HCT116 (cell line): Measurements from ENCODE around the gene KLK13. TPM values are rescaled to one million over a fixed set of nuclear protein-coding genes. Genes with fewer than 3 reads are reported as not detected.

ENCODE experiments used
- ATAC-seq: fragments of 200-7000 bp; cut with Tn5 transposase; 2 replicates; pipeline ENCODE4 v1.9.1; 2020; ENCODE audit warnings: mild to moderate bottlenecking, moderate library complexity
- BruUV-seq: library from RNA; stranded (reverse); fragments of 400-500 nt; replicated peaks from 2 replicates; lab custom pipeline; 2021; lab: Mats Ljungman, UMichigan
- CTCF ChIA-PET: fragments of 300-600 bp; sonication (Branson Sonifier 250); formaldehyde crosslinking; loops from one replicate; lab custom pipeline; 2021; ENCODE audit warnings: antibody characterized with exemption; lab: Charles Lee
- POLR2A ChIA-PET: fragments of 300-600, 350-600 bp; sonication (Branson Sonifier 250); formaldehyde crosslinking; loops from one replicate; lab custom pipeline; 2021; ENCODE audit warnings: antibody characterized with exemption; lab: Charles Lee
- RAD21 ChIA-PET, 2 experiments: fragments of 300-600 bp; sonication (Branson Sonifier 250); formaldehyde crosslinking; loops; one replicate each; lab custom pipeline; 2023; ENCODE audit warnings: low total read pairs in 2 of 2; ENCODE audit not compliant: uncharacterized antibody in 2 of 2, unreplicated experiment in 2 of 2, low non-redundant PET in 1 of 2; lab: Charles Lee
- DNase-seq: peaks from one replicate; pipeline ENCODE4 v3.0.0-alpha.2; 2010; ENCODE audit warnings: low read depth, low spot score
- H2AFZ ChIP-seq: fragments of 200-600 bp; shearing (Covaris generic), sonication (generic); 2 replicates; pipeline ENCODE4 v1.6.1; 2017; ENCODE audit warnings: low read depth, mixed run types, mixed read lengths, antibody characterized with exemption, low read length; ENCODE audit not compliant: poor library complexity, severe bottlenecking
- H3K27ac ChIP-seq: 2 replicates; pipeline ENCODE4 v1.5.1; 2012; ENCODE audit warnings: low read depth, low read length
- H3K27me3 ChIP-seq: fragments of 200-600 bp; sonication (generic); 2 replicates; pipeline ENCODE4 v1.6.1; 2016; ENCODE audit warnings: mixed run types, low read length, mixed read lengths; ENCODE audit not compliant: insufficient read depth
- H3K36me3 ChIP-seq, 2 experiments: fragments of 200-500 bp in 1 of 2; fragments of 200-600 bp in 1 of 2; sonication (Bioruptor generic) in 1 of 2; sonication (generic) in 1 of 2; 2 replicates each; pipeline versions ENCODE4 v1.5.1 to v1.6.1; 2014 to 2016; ENCODE audit warnings: low read length in 2 of 2, inconsistent platforms in 1 of 2, mixed read lengths in 1 of 2, mixed run types in 1 of 2; ENCODE audit not compliant: insufficient read depth in 2 of 2, control insufficient read depth in 1 of 2
- H3K4me1 ChIP-seq, 2 experiments: fragments of 200-600 bp in 1 of 2; sonication (generic) in 1 of 2; 2 replicates each; pipeline versions ENCODE4 v1.5.1 to v1.6.1; 2012 to 2017; ENCODE audit warnings: low read length in 2 of 2, inconsistent platforms in 1 of 2, mild to moderate bottlenecking in 1 of 2, mixed read lengths in 1 of 2, mixed run types in 1 of 2, moderate library complexity in 1 of 2; ENCODE audit not compliant: insufficient read depth in 2 of 2, control insufficient read depth in 1 of 2
- H3K4me2 ChIP-seq: fragments of 200-600 bp; sonication (generic); 2 replicates; pipeline ENCODE4 v1.6.1; 2017; ENCODE audit warnings: mixed run types, low read length, mixed read lengths
- H3K4me3 ChIP-seq, 2 experiments: fragments of 200-600 bp in 1 of 2; sonication (generic) in 1 of 2; replicated peaks in 1 of 2; 2 replicates each; pipeline ENCODE4 v1.5.1; 2011 to 2016; ENCODE audit warnings: low read length in 2 of 2, control low read depth in 1 of 2, low read depth in 1 of 2, mild to moderate bottlenecking in 1 of 2, mixed read lengths in 1 of 2, mixed run types in 1 of 2
- H3K79me2 ChIP-seq: fragments of 200-600 bp; sonication (generic); 2 replicates; pipeline ENCODE4 v1.6.1; 2017; ENCODE audit warnings: mild to moderate bottlenecking, mixed run types, low read length, moderate library complexity, mixed read lengths; ENCODE audit not compliant: insufficient read depth
- H3K9ac ChIP-seq: fragments of 200-600 bp; sonication (generic); 2 replicates; pipeline ENCODE4 v1.6.1; 2016; ENCODE audit warnings: low read length, mixed read lengths
- H3K9me2 ChIP-seq: fragments of 200-600 bp; sonication (generic), shearing (Covaris generic); 2 replicates; pipeline ENCODE4 v1.6.1; 2017; ENCODE audit warnings: mixed run types, mild to moderate bottlenecking, moderate library complexity; ENCODE audit not compliant: insufficient read depth
- H3K9me3 ChIP-seq, 2 experiments: fragments of 200-500 bp in 1 of 2; fragments of 200-600 bp in 1 of 2; sonication (Bioruptor generic) in 1 of 2; sonication (generic) in 1 of 2; 2 replicates each; pipeline ENCODE4 v1.6.1; 2014 to 2017; ENCODE audit warnings: low read length in 2 of 2, mixed read lengths in 2 of 2, inconsistent platforms in 1 of 2, low read depth in 1 of 2, mild to moderate bottlenecking in 1 of 2, mixed run types in 1 of 2, moderate library complexity in 1 of 2; ENCODE audit not compliant: control insufficient read depth in 1 of 2, insufficient read depth in 1 of 2
- H4K20me1 ChIP-seq: fragments of 200-600 bp; sonication (generic), shearing (Covaris generic); 2 replicates; pipeline ENCODE4 v1.6.1; 2017; ENCODE audit warnings: mixed run types, mild to moderate bottlenecking, moderate library complexity; ENCODE audit not compliant: insufficient read depth
- CBX3 ChIP-seq: IDR thresholded peaks from 2 replicates; pipeline ENCODE4 v1.6.1; 2012; ENCODE audit warnings: low read depth
- CEBPB ChIP-seq: IDR thresholded peaks from 2 replicates; pipeline ENCODE4 v1.6.1; 2012; ENCODE audit warnings: low read depth
- EGR1 ChIP-seq: IDR thresholded peaks from 2 replicates; pipeline ENCODE4 v1.6.1; 2012; ENCODE audit warnings: low read depth
- ELF1 ChIP-seq: IDR thresholded peaks from 2 replicates; pipeline ENCODE4 v1.6.1; 2012; ENCODE audit warnings: low read depth, borderline replicate concordance
- EZH2phosphoT487 ChIP-seq: fragments of 200-600 bp; IDR thresholded peaks from 2 replicates; pipeline ENCODE4 v1.6.1; 2018; ENCODE audit warnings: antibody characterized with exemption, borderline replicate concordance
- FOSL1 ChIP-seq: IDR thresholded peaks from 2 replicates; pipeline ENCODE4 v1.6.1; 2012; ENCODE audit warnings: low read depth
- JUND ChIP-seq: IDR thresholded peaks from 2 replicates; pipeline ENCODE4 v1.6.1; 2012
- POLR2A ChIP-seq: IDR thresholded peaks from 2 replicates; pipeline ENCODE4 v1.7.0; 2011; ENCODE audit warnings: borderline replicate concordance; ENCODE audit not compliant: insufficient read depth, insufficient read length; ENCODE audit errors: extremely low read depth
- POLR2AphosphoS5 ChIP-seq: IDR thresholded peaks from 2 replicates; pipeline ENCODE4 v1.6.1; 2011; ENCODE audit warnings: mild to moderate bottlenecking, low read depth, low read length, moderate library complexity
- RAD21 ChIP-seq: IDR thresholded peaks from 2 replicates; pipeline ENCODE4 v1.6.1; 2012; ENCODE audit warnings: low read depth, mild to moderate bottlenecking
- REST ChIP-seq: IDR thresholded peaks from 2 replicates; pipeline ENCODE4 v1.6.1; 2012; ENCODE audit warnings: low read depth
- SP1 ChIP-seq: IDR thresholded peaks from 2 replicates; pipeline ENCODE4 v1.6.1; 2012; ENCODE audit warnings: low read depth
- ZFX ChIP-seq: fragments of 450-650 bp; IDR thresholded peaks from 2 replicates; pipeline ENCODE4 v1.6.1; 2017
- intact Hi-C: fragments of 100-400 bp; cut with micrococcal nuclease; formaldehyde crosslinking; loops from 2 replicates; pipeline ENCODE4 v1.10.0; 2022
- total RNA-seq: library from RNA; stranded (reverse); gene quantifications from one replicate; pipeline ENCODE4 v1.2.1, GENCODE V29; 2021; ENCODE audit not compliant: unreplicated experiment

KLK13 gene
- total RNA-seq, 1 experiment from 2014 or later, result 3.2 TPM

- Histone ChIP-seq H3K4me3 (no peak overlapping the region), H3K9ac (no peak overlapping the region), H3K27ac (no peak overlapping the region), H4K20me1 (no peaks in the 10 kb centered on the region), H3K36me3 (no peaks in the 10 kb centered on the region), H3K9me2 (no peaks in the 10 kb centered on the region), H3K79me2 (no peaks in the 10 kb centered on the region), H3K27me3 (no peaks in the 10 kb centered on the region), H3K4me2 (no peak overlapping the region), H3K9me3 (no peaks in the 10 kb centered on the region), H3K4me1 (peaks cover 6 to 23% of the 10 kb centered on the region in 2 experiments; a peak in 3 of 4 replicates), H2AFZ (no peak overlapping the region)
- intact Hi-C loops, result no loop called here
- DNase-seq, result no peak
- POLR2A ChIA-PET, result no interaction called here
- BruUV-seq, result no TSS peak
- TF ChIP-seq CBX3 (no peak), JUND (no peak), POLR2AphosphoS5 (no peak), FOSL1 (no peak), ZFX (no peak), EZH2phosphoT487 (no peak), CEBPB (no peak)
- CTCF ChIA-PET, result interaction anchor here (1.5 kb wide), 1 partner anchor 8 kb away, joined by 6 read pairs; no protein-coding TSS in a partner anchor
- RAD21 ChIA-PET, result no interaction called here
- no peak for ATAC-seq
These were observed 39.5 kb downstream of the KLK13 start for GRCh38 chr19:51025401-51025800.

GRCh38 chr19:51024924-51025323 lies 40.0 kb downstream of the KLK13 start:
- Histone ChIP-seq H3K9me3 (no peaks in the 10 kb centered on the region), H4K20me1 (no peaks in the 10 kb centered on the region), H3K79me2 (no peaks in the 10 kb centered on the region), H3K4me3 (no peak overlapping the region), H3K27me3 (no peaks in the 10 kb centered on the region), H3K9me2 (no peaks in the 10 kb centered on the region), H3K27ac (no peak overlapping the region), H3K4me1 (peaks cover 10 to 28% of the 10 kb centered on the region in 2 experiments; a peak in 3 of 4 replicates), H3K9ac (no peak overlapping the region), H3K36me3 (no peaks in the 10 kb centered on the region), H2AFZ (no peak overlapping the region), H3K4me2 (no peak overlapping the region)
- no peak for ATAC-seq
- DNase-seq, result no peak
- TF ChIP-seq CEBPB (no peak), SP1 (no peak), RAD21 (no peak), FOSL1 (no peak), POLR2A (no peak), ELF1 (no peak), JUND (no peak), REST (no peak), EGR1 (no peak)
- RAD21 ChIA-PET, result no interaction called here
- BruUV-seq, result no TSS peak
- CTCF ChIA-PET, result no interaction called here
- intact Hi-C loops, result no loop called here
- POLR2A ChIA-PET, result no interaction called here
